8988T (cell line): ENCODE measurements around the gene SCN8A.

Experiments used
- DNase-seq: peaks from one replicate; pipeline ENCODE4 v3.0.0; 2011

SCN8A gene

GRCh38 chr12:51722431-51722830 is 131.4 kb downstream of the SCN8A start:
- no peak for DNase-seq

GRCh38 chr12:51726161-51726560 is 135.1 kb downstream of the SCN8A start:
- no peak for DNase-seq

GRCh38 chr12:51726931-51727330 is 135.9 kb downstream of the SCN8A start:
- DNase-seq = no peak

GRCh38 chr12:51729331-51729730 is 138.3 kb downstream of the SCN8A start:
- DNase-seq = no peak

GRCh38 chr12:51730745-51731144 is 139.7 kb downstream of the SCN8A start:
- DNase-seq = no peak

GRCh38 chr12:51740536-51740935 is 149.5 kb downstream of the SCN8A start:
- DNase-seq = no peak

GRCh38 chr12:51744235-51744634 is 153.2 kb downstream of the SCN8A start:
- DNase-seq = no peak

- DNase-seq = no peak
These were observed 153.9 kb downstream of the SCN8A start for GRCh38 chr12:51744957-51745356.

- DNase-seq = no peak
These were observed 155.4 kb downstream of the SCN8A start for GRCh38 chr12:51746416-51746815.

- DNase-seq = no peak
These were observed 157.2 kb downstream of the SCN8A start for GRCh38 chr12:51748235-51748634.

- DNase-seq = no peak
These were observed 158.4 kb downstream of the SCN8A start for GRCh38 chr12:51749206-51749985.

- DNase-seq = no peak
These were observed 158.9 kb downstream of the SCN8A start for GRCh38 chr12:51749986-51750317.

- no peak for DNase-seq
These were observed 160.6 kb downstream of the SCN8A start for GRCh38 chr12:51751661-51752060.

- no peak for DNase-seq
These were observed 161.3 kb downstream of the SCN8A start for GRCh38 chr12:51752234-51752889.

GRCh38 chr12:51753980-51754675 is 163.1 kb downstream of the SCN8A start:
- DNase-seq = no peak

- no peak for DNase-seq
These were observed 164.2 kb downstream of the SCN8A start for GRCh38 chr12:51755251-51755650.

GRCh38 chr12:51759175-51759574 is 168.1 kb downstream of the SCN8A start:
- no peak for DNase-seq

GRCh38 chr12:51759695-51760094 is 168.7 kb downstream of the SCN8A start:
- no peak for DNase-seq

GRCh38 chr12:51760231-51760630 is 169.2 kb downstream of the SCN8A start:
- no peak for DNase-seq

GRCh38 chr12:51763743-51764142 is 172.7 kb downstream of the SCN8A start:
- DNase-seq = no peak

GRCh38 chr12:51766067-51766676 is 175.1 kb downstream of the SCN8A start:
- DNase-seq = no peak

- no peak for DNase-seq
These were observed 180.0 kb downstream of the SCN8A start for GRCh38 chr12:51771008-51771407.

GRCh38 chr12:51773145-51773869 is 182.3 kb downstream of the SCN8A start:
- DNase-seq = no peak
